Fibroblast of lung (primary cell): ENCODE measurements around the gene GRK1. TPM values are rescaled to one million over a fixed set of nuclear protein-coding genes. Genes with fewer than 3 reads are reported as not detected.

Experiments used
- DNase-seq, 2 donors: peaks; one replicate each; pipeline versions ENCODE4 v3.0.0 to v3.0.0-alpha.2; 2010; ENCODE audit warnings: low read depth in 2 of 2
- H2AFZ ChIP-seq: 2 replicates; pipeline ENCODE4 v1.5.1; 2012; ENCODE audit warnings: low read length, control low read depth, inconsistent platforms
- H3K27ac ChIP-seq: 2 replicates; pipeline ENCODE4 v1.5.1; 2011; ENCODE audit warnings: low read length, control low read depth; ENCODE audit not compliant: insufficient read depth
- H3K27me3 ChIP-seq: 2 replicates; pipeline ENCODE4 v1.5.1; 2011; ENCODE audit warnings: mild to moderate bottlenecking, low read length; ENCODE audit not compliant: control insufficient read depth, insufficient read depth
- H3K36me3 ChIP-seq: 2 replicates; pipeline ENCODE4 v1.5.1; 2011; ENCODE audit warnings: low read length; ENCODE audit not compliant: control insufficient read depth, insufficient read depth
- H3K4me1 ChIP-seq: 2 replicates; pipeline ENCODE4 v1.5.1; 2011; ENCODE audit warnings: low read length; ENCODE audit not compliant: control insufficient read depth, insufficient read depth; ENCODE audit errors: extremely low read depth
- H3K4me2 ChIP-seq: 2 replicates; pipeline ENCODE4 v1.5.1; 2011; ENCODE audit warnings: low read length, control low read depth; ENCODE audit not compliant: insufficient read depth; ENCODE audit errors: extremely low read depth
- H3K4me3 ChIP-seq, 4 experiments: fragments of 200-600 bp in 1 of 4; sonication (generic) in 1 of 4; replicated peaks in 1 of 4; 2 replicates each; pipeline ENCODE4 v1.5.1; 2011 to 2016; ENCODE audit warnings: low read length in 4 of 4, low read depth in 3 of 4, mild to moderate bottlenecking in 3 of 4, control low read depth in 2 of 4, inconsistent platforms in 1 of 4, mixed read lengths in 1 of 4; ENCODE audit not compliant: insufficient read depth in 1 of 4; ENCODE audit errors: control extremely low read depth in 1 of 4
- H3K79me2 ChIP-seq: 2 replicates; pipeline ENCODE4 v1.5.1; 2012; ENCODE audit warnings: mild to moderate bottlenecking, low read length, inconsistent platforms; ENCODE audit not compliant: control insufficient read depth, insufficient read depth
- H3K9ac ChIP-seq: 2 replicates; pipeline ENCODE4 v1.5.1; 2011; ENCODE audit warnings: mild to moderate bottlenecking, low read length, control low read depth; ENCODE audit not compliant: insufficient read depth
- H3K9me3 ChIP-seq: 2 replicates; pipeline ENCODE4 v1.5.1; 2012; ENCODE audit warnings: low read depth, low read length; ENCODE audit not compliant: control insufficient read depth, insufficient read depth
- H4K20me1 ChIP-seq: 2 replicates; pipeline ENCODE4 v1.5.1; 2011; ENCODE audit warnings: low read length; ENCODE audit not compliant: control insufficient read depth, insufficient read depth; ENCODE audit errors: extremely low read depth
- EZH2 ChIP-seq: IDR thresholded peaks from 2 replicates; pipeline ENCODE4 v1.5.1; 2012; ENCODE audit warnings: low read length, control low read depth, mild to moderate bottlenecking; ENCODE audit errors: missing control alignments
- polyA plus RNA-seq, 2 donors: library from polyadenylated mRNA; depleted of rRNA in 1 of 2; stranded (reverse) in 1 of 2; unstranded in 1 of 2; fragments of >200 nt; gene quantifications; 2 replicates each; pipeline ENCODE4 v1.2.1, GENCODE V29; 2011 to 2012; ENCODE audit warnings: missing spikeins in 1 of 2
- total RNA-seq: library from RNA; depleted of rRNA; stranded (reverse); fragments of >200 nt; gene quantifications from 2 replicates; pipeline ENCODE4 v1.2.1, GENCODE V29; 2014
- TF ChIP-seq, protein P1 (sequence below), 2 donors: IDR thresholded peaks in 1 of 2; conservative IDR thresholded peaks in 1 of 2; 1 replicate in 1 of 2; 2 replicates in 1 of 2; pipeline ENCODE4 v1.5.1; 2011 to 2012; ENCODE audit warnings: low read length in 2 of 2, control low read depth in 1 of 2, inconsistent platforms in 1 of 2, low read depth in 1 of 2, mild to moderate bottlenecking in 1 of 2

GRK1 gene
- total and polyA plus RNA-seq, 2 donors (not counting 1 experiment from before 2014, with no cell fraction given): 0.17 TPM; not detected in 1

DNA sequence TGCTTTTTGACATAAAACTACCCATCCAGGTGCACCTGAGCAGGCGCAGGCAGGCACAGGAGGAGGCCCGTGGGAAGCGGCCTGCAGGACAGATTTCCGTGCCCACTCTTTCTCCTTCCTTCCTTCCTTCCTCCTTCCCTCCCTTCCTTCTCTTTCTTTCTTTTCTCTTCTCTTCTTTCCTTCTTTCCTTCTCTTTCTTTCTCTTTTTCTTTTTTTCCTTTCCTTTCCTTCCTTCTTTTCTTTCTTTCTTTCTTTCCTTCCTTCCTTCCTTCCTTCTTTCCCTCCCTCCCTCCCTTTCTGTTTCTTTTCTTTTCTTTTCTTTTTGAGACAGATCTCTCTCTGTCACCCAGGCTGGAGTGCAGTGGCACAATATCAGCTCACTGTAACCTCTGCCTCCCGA lies 70.8 kb downstream of the GRK1 start:
- no peak for DNase-seq
- Histone ChIP-seq H4K20me1 (no peaks in the 10 kb centered on the region), H3K4me2 (no peak overlapping the region), H3K4me3 (no peak overlapping the region), H3K27me3 (no peaks in the 10 kb centered on the region), H3K9ac (no peak overlapping the region), H3K9me3 (peaks cover 1% of the 10 kb centered on the region), H3K4me1 (no peaks in the 10 kb centered on the region), H3K36me3 (no peaks in the 10 kb centered on the region), H3K27ac (no peak overlapping the region), H2AFZ (no peak overlapping the region), H3K79me2 (no peaks in the 10 kb centered on the region)
- TF ChIP-seq EZH2: no peak
- TF ChIP-seq, protein P1, sequence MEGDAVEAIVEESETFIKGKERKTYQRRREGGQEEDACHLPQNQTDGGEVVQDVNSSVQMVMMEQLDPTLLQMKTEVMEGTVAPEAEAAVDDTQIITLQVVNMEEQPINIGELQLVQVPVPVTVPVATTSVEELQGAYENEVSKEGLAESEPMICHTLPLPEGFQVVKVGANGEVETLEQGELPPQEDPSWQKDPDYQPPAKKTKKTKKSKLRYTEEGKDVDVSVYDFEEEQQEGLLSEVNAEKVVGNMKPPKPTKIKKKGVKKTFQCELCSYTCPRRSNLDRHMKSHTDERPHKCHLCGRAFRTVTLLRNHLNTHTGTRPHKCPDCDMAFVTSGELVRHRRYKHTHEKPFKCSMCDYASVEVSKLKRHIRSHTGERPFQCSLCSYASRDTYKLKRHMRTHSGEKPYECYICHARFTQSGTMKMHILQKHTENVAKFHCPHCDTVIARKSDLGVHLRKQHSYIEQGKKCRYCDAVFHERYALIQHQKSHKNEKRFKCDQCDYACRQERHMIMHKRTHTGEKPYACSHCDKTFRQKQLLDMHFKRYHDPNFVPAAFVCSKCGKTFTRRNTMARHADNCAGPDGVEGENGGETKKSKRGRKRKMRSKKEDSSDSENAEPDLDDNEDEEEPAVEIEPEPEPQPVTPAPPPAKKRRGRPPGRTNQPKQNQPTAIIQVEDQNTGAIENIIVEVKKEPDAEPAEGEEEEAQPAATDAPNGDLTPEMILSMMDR (conservative IDR thresholded peaks at IDR 0.05 in 1 of 2, IDR thresholded peaks at IDR 0.05 in 1 of 2; ENCODE audit: low read depth in 1 of 2, low read length in 2 of 2): no peak

DNA sequence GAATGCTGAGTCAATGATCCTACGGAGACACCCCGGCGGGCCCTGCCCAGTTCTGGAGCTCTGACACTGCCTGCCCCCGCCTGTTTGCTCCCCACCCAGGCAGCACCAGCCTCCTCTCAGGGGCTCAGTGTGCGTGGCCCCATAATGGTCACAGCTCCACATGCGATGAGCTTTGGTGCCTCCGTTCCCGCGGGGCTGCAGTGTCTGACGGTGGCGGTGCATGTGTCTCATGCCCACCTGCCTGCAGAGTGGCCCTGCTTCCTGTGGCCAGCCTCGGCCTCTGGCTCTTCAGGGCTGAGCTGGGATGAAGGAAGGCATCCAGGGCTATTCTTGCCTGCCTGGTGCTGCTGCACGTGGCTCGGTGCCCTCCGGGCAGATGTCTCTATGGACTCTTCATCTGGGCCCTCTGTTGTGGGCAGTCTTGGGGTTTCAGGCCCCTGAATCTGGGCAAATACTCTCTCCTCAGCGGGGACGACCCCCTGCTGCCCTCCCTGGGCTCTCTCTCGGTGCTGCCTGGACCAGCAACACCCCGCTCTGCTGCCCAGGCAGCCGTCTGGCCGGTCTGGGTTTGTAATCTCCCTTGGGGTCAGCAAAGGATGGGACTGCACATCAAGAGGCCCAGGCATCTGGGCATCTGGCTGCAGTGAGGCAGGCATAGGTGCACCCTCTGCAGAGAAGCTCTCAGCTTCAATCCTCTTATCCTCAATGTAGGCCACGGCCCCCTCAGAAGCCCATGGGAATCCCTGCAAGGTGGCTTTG lies 72.7 kb downstream of the GRK1 start:
- no peak for DNase-seq
- Histone ChIP-seq H2AFZ (no peak overlapping the region), H3K9ac (no peak overlapping the region), H4K20me1 (no peaks in the 10 kb centered on the region), H3K4me2 (no peak overlapping the region), H3K27me3 (no peaks in the 10 kb centered on the region), H3K9me3 (no peaks in the 10 kb centered on the region), H3K4me3 (no peak overlapping the region), H3K36me3 (no peaks in the 10 kb centered on the region), H3K79me2 (no peaks in the 10 kb centered on the region), H3K4me1 (no peaks in the 10 kb centered on the region), H3K27ac (no peak overlapping the region)
- TF ChIP-seq, protein P1 (conservative IDR thresholded peaks at IDR 0.05 in 1 of 2, IDR thresholded peaks at IDR 0.05 in 1 of 2; ENCODE audit: low read depth in 1 of 2, low read length in 2 of 2): no peak
- TF ChIP-seq EZH2: no peak

DNA sequence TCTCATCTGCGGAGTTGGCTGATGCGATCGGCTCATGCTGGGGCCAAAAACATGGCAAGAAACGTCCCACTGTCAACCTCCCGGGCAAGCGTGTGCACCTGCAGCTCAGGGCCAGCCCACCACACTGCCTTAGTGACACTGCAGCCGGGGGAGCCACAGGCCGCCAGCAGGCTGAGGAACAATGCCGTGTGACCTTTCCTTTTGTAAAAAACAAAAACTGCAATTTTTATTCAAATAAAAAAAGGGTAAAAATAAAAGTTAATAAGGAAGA lies 73.2 kb downstream of the GRK1 start:
- Histone ChIP-seq H4K20me1 (no peaks in the 10 kb centered on the region), H3K27ac (no peak overlapping the region), H3K27me3 (no peaks in the 10 kb centered on the region), H3K9me3 (no peaks in the 10 kb centered on the region), H3K4me2 (no peak overlapping the region), H3K79me2 (no peaks in the 10 kb centered on the region), H2AFZ (no peak overlapping the region), H3K4me1 (no peaks in the 10 kb centered on the region), H3K9ac (no peak overlapping the region), H3K36me3 (no peaks in the 10 kb centered on the region), H3K4me3 (no peak overlapping the region)
- TF ChIP-seq, protein P1 (conservative IDR thresholded peaks at IDR 0.05 in 1 of 2, IDR thresholded peaks at IDR 0.05 in 1 of 2; ENCODE audit: low read depth in 1 of 2, low read length in 2 of 2): no peak
- TF ChIP-seq EZH2: no peak
- no peak for DNase-seq
